HAP-1 (cell line): ENCODE measurements around the gene BTG4.

ENCODE experiments used
- DNase-seq, 2 experiments: peaks; one replicate each; pipeline ENCODE4 v3.0.0-alpha.2; 2016 to 2020; ENCODE audit warnings: low spot score in 2 of 2
- H3K27me3 ChIP-seq: fragments of 250-450 bp; sonication (Bioruptor Pico); 2 replicates; pipeline ENCODE4 v1.5.1; 2020; ENCODE audit warnings: low read depth, mild to moderate bottlenecking, moderate library complexity
- H3K36me3 ChIP-seq: fragments of 250-450 bp; sonication (Bioruptor Pico); replicated peaks from 2 replicates; pipeline ENCODE4 v1.5.1; 2020; ENCODE audit warnings: mild to moderate bottlenecking
- H3K4me1 ChIP-seq: fragments of 250-450 bp; sonication (Bioruptor Pico); 2 replicates; pipeline ENCODE4 v1.5.1; 2020; ENCODE audit warnings: mild to moderate bottlenecking
- H3K4me3 ChIP-seq: fragments of 250-450 bp; sonication (Bioruptor Pico); 2 replicates; pipeline ENCODE4 v1.5.1; 2020; ENCODE audit warnings: mild to moderate bottlenecking, moderate library complexity
- H3K9me3 ChIP-seq: fragments of 250-450 bp; sonication (Bioruptor Pico); 2 replicates; pipeline ENCODE4 v1.5.1; 2020; ENCODE audit warnings: mild to moderate bottlenecking, moderate library complexity
- in situ Hi-C: fragments of 300-500 bp; cut with MboI; formaldehyde crosslinking; loops from 3 replicates; pipeline ENCODE4 v1.14.3; 2020; ENCODE audit warnings: low sequenced_read_pairs, inconsistent platforms, mixed read lengths

The BTG4 gene

DNA sequence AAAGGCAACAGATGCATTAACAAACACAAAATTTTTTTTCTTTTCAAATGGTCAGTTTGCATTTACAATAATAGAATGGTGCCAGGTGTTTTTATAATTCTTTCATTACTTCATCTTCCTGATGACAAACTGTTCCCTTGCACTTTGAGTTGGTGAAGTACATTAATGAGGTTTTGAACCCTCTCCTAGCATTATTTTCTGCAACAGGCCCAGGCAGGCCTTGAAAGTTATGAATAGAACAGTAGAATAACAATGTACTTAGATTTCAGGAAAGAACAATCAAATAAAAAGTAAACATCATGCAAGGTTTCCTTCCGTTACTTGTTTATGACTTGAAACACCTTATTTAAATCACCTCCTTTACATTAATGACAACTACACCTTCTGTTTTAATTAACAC is 9.6 kb downstream of the BTG4 start:
- H3K27me3 ChIP-seq: peaks cover 14% of the 10 kb centered on the region
- H3K4me1 ChIP-seq: no peaks in the 10 kb centered on the region
- H3K36me3 ChIP-seq: no peaks in the 10 kb centered on the region
- H3K9me3 ChIP-seq: no peaks in the 10 kb centered on the region
- in situ Hi-C loops: no loop called here
- H3K4me3 ChIP-seq: no peak overlapping the region
- no peak for DNase-seq

DNA sequence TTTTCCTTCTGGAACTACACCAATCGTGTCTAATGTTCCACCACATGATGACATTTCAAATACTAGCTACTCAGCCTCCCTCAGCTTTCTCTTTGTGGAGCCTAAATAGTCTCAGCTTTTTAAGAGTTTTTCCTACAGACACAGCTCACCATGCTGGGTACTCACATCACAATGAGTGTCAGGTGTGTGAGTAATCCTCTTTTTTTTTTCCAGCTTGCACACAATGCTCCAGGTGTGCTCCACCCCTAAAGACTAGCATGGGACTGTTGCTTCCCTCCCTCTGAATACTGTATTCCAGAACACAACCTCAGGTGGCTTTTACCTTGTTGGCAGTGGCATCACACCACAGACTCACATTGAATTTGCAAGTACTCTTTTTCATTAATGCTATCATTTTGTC is 11.7 kb downstream of the BTG4 start:
- no peaks in the 10 kb centered on the region for H3K4me1 ChIP-seq
- no peak overlapping the region for H3K4me3 ChIP-seq
- peaks cover 14% of the 10 kb centered on the region; the same call in 1 of the 2 replicates for H3K27me3 ChIP-seq
- in situ Hi-C loops: no loop called here
- no peaks in the 10 kb centered on the region for H3K36me3 ChIP-seq
- no peaks in the 10 kb centered on the region for H3K9me3 ChIP-seq
- no peak for DNase-seq

DNA sequence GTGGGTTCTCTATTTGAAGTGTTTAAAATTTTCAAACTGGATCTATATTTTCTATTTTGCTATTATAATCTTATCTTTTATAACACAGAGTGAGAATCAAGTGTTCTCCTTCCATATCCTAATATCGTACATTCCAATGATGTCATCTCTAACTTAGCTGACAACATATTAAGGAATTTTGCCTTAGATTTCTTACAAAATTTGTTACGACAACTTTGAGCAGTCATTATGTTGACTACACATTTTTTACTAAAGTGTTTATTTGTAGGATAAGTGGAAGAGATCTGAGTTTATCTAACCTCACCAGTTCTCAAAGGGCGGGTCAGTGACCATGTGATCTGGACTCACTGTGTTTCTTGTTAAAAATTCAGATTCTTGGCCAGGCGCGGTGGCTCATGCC is 12.7 kb downstream of the BTG4 start:
- Histone ChIP-seq H3K4me3 (no peak overlapping the region), H3K4me1 (no peaks in the 10 kb centered on the region), H3K27me3 (peaks cover 14% of the 10 kb centered on the region; the same call in 1 of the 2 replicates), H3K36me3 (no peaks in the 10 kb centered on the region), H3K9me3 (no peaks in the 10 kb centered on the region)
- DNase-seq: no peak
- in situ Hi-C loops: no loop called here

DNA sequence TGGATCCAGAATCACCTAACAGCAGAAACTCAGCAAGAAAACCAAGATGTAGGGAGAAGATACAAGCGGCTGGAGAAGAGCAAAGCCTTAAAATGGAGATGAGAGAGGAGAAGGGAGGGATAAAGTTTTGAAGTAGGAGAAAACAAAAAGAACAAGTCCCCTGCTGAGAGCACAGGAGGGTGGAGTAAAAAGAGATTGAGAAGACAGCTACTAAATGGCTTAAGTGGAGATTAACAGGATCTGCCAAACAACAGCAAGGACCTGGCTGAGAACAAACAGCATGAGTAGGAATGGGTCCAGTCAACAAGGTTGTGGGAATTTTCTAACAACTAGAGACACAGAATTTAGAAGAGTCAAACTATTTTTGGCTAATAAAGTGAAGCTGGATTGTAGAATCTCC is 18.1 kb downstream of the BTG4 start:
- peaks cover 10% of the 10 kb centered on the region; the same call in 1 of the 2 replicates for H3K27me3 ChIP-seq
- in situ Hi-C loops: no loop called here
- no peaks in the 10 kb centered on the region for H3K36me3 ChIP-seq
- no peak overlapping the region for H3K4me3 ChIP-seq
- no peaks in the 10 kb centered on the region for H3K4me1 ChIP-seq
- no peak for DNase-seq
- H3K9me3 ChIP-seq: no peaks in the 10 kb centered on the region

DNA sequence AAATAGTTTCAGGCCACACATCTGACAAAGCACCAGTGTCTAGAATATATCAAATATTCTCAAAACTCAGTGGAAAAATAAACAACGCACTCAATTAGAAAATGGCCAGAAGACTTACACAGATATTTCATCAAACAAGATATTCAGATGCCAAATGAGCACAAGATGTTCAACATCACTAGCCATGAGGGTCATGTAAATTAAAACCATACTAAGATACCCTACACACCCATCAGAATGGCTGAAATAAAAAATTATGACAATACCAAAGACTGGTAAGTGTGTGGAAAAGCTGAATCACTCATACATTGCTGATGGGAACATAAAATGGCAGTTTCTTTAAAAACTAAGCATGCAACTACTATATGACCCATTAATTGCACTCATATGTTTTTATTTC is 21.7 kb downstream of the BTG4 start:
- H3K36me3 ChIP-seq: no peaks in the 10 kb centered on the region
- no peaks in the 10 kb centered on the region for H3K9me3 ChIP-seq
- peaks cover 3% of the 10 kb centered on the region; the same call in 1 of the 2 replicates for H3K27me3 ChIP-seq
- H3K4me3 ChIP-seq: no peak overlapping the region
- in situ Hi-C loops: no loop called here
- no peaks in the 10 kb centered on the region for H3K4me1 ChIP-seq
- DNase-seq: no peak

DNA sequence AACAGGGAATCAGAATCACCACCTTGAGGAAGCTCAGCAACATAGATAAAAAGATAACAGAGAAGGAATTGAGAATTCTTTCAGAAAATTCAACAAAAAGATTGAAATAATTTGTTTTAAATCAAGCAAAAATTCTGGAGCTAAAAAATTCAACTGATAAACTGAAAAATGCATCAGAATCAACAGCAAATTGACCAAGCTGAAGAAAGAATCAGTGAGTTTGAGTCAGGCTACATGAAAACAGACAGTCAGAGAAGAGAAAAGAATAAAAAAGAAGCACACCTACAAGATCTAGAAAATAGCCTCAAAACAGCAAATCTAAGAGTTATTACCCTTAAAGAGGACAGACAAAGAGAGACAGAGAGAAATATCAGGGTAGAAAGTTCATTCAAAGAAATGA is 28.8 kb downstream of the BTG4 start:
- H3K4me1 ChIP-seq: no peaks in the 10 kb centered on the region
- no peak for DNase-seq
- no peaks in the 10 kb centered on the region for H3K9me3 ChIP-seq
- no peaks in the 10 kb centered on the region for H3K36me3 ChIP-seq
- peaks cover 7% of the 10 kb centered on the region; the same call in 1 of the 2 replicates for H3K27me3 ChIP-seq
- in situ Hi-C loops: no loop called here
- no peak overlapping the region for H3K4me3 ChIP-seq

DNA sequence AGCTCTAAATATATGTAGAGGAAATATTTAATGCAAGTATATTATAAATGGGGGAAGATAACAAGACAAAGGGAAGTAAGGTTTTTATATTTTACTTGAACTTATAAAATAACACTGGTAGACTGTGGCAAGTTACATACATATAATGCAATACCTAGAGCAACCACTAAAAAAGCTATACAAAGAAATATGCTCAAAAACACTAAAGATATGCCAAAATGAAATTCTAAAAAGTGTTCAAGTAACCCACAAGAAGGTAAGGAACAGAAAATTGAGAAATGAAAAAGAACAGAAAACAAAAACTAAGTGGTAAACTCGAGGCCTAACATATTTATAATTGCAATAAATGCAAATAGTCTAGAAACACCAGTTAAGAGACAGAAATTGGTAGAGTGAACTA is 32.5 kb downstream of the BTG4 start:
- Histone ChIP-seq H3K9me3 (no peaks in the 10 kb centered on the region), H3K4me3 (no peak overlapping the region), H3K4me1 (no peaks in the 10 kb centered on the region), H3K36me3 (no peaks in the 10 kb centered on the region), H3K27me3 (0 out of 2 replicates have a peak, but pooled peaks cover 5% of the 10 kb centered on the region)
- in situ Hi-C loops: no loop called here
- DNase-seq: no peak

DNA sequence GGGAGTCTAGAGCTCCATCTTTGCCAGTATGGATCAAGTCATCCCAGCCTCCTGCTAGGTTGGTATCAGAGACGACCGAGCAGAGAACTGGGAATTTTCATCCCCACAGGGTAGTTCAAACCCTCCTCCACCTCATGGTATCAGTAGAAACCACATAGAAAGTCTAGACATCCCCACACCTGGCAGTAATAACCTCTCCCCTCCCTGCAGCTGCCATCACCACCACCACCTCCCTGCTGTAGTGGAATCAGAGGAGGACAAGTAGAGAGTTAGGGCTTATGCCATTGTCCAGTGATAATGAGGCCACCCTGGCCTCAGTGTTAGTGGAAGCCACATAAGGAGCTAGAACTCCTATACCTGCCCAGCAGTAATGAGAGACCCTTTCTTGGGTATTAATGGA is 34.3 kb downstream of the BTG4 start:
- H3K36me3 ChIP-seq: no peaks in the 10 kb centered on the region
- DNase-seq: no peak
- no peaks in the 10 kb centered on the region for H3K9me3 ChIP-seq
- in situ Hi-C loops: no loop called here
- no peak overlapping the region for H3K4me3 ChIP-seq
- H3K4me1 ChIP-seq: no peaks in the 10 kb centered on the region
- H3K27me3 ChIP-seq: 0 out of 2 replicates have a peak, but pooled peaks cover 5% of the 10 kb centered on the region

DNA sequence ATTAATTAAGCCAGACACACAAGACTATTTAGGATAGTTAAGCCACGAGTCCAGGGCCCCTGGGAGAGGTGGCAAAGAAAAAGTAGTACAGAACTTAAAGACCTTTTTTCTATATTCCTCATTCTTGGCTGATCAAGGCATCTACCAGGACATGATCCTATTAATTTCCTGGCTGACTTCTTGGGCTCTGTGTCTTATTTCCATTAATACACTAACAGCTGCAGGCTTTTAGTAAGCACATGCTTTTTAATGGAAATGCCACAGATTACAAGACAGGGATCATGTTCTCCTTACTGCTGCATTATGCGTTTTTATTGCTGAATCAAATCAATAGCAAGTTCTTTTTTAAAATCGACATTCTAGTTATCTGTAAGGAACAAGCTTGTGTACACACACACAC is 35.2 kb downstream of the BTG4 start:
- H3K27me3 ChIP-seq: 0 out of 2 replicates have a peak, but pooled peaks cover 5% of the 10 kb centered on the region
- in situ Hi-C loops: no loop called here
- no peak overlapping the region for H3K4me3 ChIP-seq
- H3K4me1 ChIP-seq: no peaks in the 10 kb centered on the region
- H3K9me3 ChIP-seq: no peaks in the 10 kb centered on the region
- no peak for DNase-seq
- no peaks in the 10 kb centered on the region for H3K36me3 ChIP-seq

DNA sequence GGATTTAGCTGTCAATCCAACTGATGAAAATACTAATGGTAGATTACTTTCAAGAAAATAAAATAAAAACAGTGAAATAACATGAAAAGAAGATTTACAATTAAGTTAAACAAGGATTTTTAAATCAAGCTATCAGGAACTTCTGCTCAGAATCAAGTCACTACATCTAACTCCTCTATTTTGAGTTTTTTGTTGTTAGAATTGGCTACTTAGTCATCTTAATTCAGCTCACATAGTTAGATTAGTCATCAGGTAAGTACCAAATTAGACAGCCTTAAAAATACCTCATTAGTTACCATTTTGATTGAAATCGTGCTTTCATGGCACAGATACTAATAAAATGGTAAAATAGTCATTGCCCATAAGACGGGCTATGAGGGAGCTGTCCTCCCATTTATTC is 35.8 kb downstream of the BTG4 start:
- in situ Hi-C loops: no loop called here
- Histone ChIP-seq H3K36me3 (no peaks in the 10 kb centered on the region), H3K9me3 (no peaks in the 10 kb centered on the region), H3K4me3 (no peak overlapping the region), H3K4me1 (no peaks in the 10 kb centered on the region), H3K27me3 (0 out of 2 replicates have a peak, but pooled peaks cover 6% of the 10 kb centered on the region)
- no peak for DNase-seq

DNA sequence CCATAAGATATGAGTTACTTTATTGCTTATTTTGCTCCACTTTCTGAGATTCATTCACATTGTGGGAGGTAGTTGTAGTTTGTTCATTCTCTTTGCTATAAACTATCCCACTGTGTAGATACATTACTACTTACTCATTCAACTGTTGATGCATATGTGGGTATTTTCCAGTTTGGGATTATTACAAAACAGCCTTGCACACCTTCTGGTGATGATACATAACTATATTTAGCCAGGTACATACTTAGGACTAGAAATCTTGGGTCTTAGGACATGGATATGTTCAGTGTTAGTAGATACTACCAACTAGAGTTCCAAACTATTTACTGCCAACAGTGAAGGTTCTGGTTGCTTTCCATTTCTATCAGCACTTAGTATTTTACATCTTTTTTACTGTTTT is 37.8 kb downstream of the BTG4 start:
- no peaks in the 10 kb centered on the region for H3K36me3 ChIP-seq
- in situ Hi-C loops: no loop called here

DNA sequence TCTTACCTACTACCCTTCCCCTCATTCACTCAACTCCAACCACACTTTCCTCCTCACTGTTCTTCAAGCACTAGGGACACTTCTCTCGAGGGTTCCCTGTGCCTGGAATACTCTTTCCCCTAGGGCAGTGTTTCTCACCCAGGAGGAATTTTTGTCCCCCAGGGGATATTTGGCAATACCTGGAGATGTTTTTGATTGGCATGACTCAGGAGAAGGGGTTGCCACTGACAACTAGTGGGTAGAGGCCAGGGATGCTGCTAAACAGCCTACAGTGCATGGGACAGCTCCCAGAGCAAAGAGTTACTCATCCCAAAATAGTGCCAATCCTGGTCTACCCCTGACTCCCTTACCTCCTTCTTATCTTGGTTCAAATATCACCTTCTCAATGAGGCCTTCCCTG is 40.0 kb downstream of the BTG4 start:
- Histone ChIP-seq H3K36me3 (no peaks in the 10 kb centered on the region), H3K4me3 (no peak overlapping the region), H3K4me1 (no peaks in the 10 kb centered on the region), H3K27me3 (peaks cover 8% of the 10 kb centered on the region; the same call in 1 of the 2 replicates), H3K9me3 (no peaks in the 10 kb centered on the region)
- in situ Hi-C loops: no loop called here
- DNase-seq: no peak

More for the DNA sequence above, 37.8 kb downstream of the BTG4 start:
- DNase-seq: no peak
- Histone ChIP-seq H3K9me3 (no peaks in the 10 kb centered on the region), H3K4me1 (no peaks in the 10 kb centered on the region), H3K4me3 (no peak overlapping the region), H3K27me3 (0 out of 2 replicates have a peak, but pooled peaks cover 6% of the 10 kb centered on the region)

DNA sequence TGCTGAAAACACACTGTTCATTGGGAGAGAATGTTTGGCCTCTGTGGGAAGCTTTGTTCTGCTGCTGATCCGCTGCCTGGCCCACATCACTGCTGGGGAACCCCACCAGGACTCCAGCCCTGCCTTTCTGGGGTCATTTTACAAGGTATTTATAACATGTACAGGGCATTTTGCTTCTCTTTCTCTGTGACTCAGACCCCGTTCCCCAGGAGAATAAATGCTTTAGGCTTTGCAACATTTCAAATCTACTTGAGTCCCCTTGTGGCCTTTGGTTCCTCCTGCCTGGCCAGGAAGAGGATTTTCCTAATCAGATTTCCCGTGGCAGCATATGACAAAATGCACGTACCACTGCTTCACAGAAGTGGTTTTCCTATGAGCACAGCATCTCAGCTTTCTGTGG is 43.0 kb downstream of the BTG4 start:
- Histone ChIP-seq H3K4me1 (no peaks in the 10 kb centered on the region), H3K27me3 (peaks cover 8% of the 10 kb centered on the region; the same call in 1 of the 2 replicates), H3K36me3 (no peaks in the 10 kb centered on the region), H3K9me3 (no peaks in the 10 kb centered on the region), H3K4me3 (no peak overlapping the region)
- in situ Hi-C loops: no loop called here
- no peak for DNase-seq

DNA sequence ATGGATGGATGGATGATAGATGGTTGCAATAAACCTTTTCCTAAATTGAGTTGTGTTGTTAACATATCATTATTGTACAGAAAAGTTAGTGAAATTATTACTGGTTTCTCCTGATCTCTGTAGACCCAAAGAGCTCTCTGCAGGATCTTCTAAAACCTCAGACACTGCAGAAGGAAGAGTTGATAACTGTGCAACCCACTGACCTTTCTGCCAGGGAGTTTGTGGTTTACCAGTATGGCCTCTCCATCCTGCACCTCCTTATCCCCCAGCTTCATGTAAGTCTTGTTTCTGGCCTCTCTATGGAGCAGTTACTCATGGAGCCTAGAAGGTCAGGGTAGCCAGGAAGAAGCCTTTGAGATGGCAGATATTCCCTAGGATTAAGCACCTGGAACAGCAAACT is 45.6 kb downstream of the BTG4 start:
- DNase-seq: no peak

DNA sequence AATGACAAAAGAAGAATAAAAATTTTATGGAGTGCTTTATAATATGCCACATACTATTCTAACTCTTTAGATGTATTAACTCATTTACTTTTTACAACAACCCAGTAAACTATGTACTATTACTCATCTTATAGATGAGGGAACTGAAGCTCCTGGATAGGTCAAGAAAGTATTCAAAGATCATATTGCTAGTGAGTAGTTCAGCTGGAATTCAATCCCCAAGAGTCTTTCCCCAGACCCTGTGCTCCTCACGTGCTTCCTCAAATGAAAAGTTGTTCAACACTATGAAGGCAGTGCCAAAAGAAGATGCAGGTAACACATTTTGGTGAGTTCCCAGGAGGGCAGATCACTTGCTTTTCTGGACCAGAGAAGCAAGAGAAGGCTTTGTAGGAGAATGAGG is 46.8 kb downstream of the BTG4 start:
- Histone ChIP-seq H3K4me1 (no peaks in the 10 kb centered on the region), H3K4me3 (no peak overlapping the region), H3K9me3 (no peaks in the 10 kb centered on the region), H3K27me3 (peaks cover 3% of the 10 kb centered on the region; the same call in 1 of the 2 replicates), H3K36me3 (no peaks in the 10 kb centered on the region)
- DNase-seq: no peak
- in situ Hi-C loops: no loop called here

More for the DNA sequence above, 45.6 kb downstream of the BTG4 start:
- Histone ChIP-seq H3K9me3 (no peaks in the 10 kb centered on the region), H3K36me3 (no peaks in the 10 kb centered on the region), H3K4me1 (no peaks in the 10 kb centered on the region), H3K27me3 (peaks cover 8% of the 10 kb centered on the region; the same call in 1 of the 2 replicates), H3K4me3 (no peak overlapping the region)
- in situ Hi-C loops: no loop called here
